Measurements from ENCODE around the gene MPST. TPM values are rescaled to one million over a fixed set of nuclear protein-coding genes. Genes with fewer than 3 reads are reported as not detected.

The MPST gene
- polyA plus RNA-seq, 4 donors, result 33.3 to 75.5 (median 46.1) TPM

DNA sequence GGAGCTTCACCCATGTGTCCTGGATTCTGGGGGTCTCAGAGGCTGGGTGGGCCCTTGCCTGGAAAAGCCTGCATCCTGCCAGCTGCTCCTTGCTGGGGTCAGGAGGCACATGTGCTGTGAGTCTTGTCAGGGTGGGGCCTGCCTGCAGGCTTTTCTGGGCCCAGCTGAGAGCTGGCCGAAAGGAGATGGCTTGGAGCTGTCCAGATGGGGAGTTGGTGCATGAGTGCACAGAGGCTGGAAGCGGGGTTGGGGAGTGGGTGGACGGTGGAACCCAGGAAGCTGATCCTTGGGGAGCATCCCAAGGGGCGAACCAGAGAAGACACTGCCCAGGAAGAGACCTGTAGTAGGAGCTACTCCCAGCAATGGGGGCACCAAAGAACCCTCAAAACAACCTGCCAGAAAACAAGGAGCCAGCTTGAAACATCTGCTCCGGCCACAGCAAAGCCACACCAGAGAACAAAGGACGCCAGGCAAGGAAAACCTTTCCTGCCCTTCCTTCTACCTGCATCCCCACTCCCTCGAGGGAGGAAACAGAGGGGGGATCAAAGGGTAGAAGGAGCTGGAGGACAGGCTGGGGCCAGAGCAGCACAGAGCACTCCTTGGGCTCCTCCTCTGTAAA, 23.8 kb downstream of the MPST start:
- DNase-seq (ENCODE audit: low read depth in 4 of 4, low spot score in 3 of 4), result no peak

DNA sequence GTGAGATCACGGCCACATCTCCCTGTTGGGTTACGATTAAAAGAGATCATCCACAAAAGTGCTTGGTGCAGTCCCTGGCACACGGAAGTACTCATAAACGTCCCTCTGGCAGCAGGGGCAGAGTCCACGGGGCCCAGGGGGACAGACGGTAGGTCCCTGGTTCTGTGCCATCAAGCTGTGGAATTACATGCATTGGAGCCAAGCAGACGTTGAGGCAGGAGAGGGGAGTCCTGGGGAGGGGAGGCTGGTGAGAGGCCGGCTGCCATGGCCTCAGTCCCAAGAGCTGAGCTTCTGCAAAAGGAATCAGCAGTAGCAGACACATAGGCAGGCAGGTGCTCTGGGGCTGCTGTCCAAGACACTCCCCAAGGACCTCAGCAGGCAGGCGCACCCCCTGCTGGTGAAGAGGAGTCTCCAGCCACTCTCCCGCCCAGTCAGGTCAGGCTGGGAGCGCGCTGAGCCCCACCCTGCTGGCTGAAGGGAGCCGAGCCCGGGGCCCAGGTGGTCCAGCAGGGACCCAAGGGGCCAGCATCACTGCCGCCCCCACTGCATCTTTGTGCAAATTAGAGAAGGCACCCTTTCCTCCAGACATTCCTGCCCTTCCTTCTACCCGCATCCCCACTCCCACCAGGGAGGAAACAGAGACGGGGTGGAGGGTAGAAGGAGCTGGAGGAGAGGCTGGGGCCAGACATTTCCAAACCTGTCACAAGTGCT, 24.4 kb downstream of the MPST start:
- DNase-seq (ENCODE audit: low read depth in 4 of 4, low spot score in 3 of 4), result no peak

DNA sequence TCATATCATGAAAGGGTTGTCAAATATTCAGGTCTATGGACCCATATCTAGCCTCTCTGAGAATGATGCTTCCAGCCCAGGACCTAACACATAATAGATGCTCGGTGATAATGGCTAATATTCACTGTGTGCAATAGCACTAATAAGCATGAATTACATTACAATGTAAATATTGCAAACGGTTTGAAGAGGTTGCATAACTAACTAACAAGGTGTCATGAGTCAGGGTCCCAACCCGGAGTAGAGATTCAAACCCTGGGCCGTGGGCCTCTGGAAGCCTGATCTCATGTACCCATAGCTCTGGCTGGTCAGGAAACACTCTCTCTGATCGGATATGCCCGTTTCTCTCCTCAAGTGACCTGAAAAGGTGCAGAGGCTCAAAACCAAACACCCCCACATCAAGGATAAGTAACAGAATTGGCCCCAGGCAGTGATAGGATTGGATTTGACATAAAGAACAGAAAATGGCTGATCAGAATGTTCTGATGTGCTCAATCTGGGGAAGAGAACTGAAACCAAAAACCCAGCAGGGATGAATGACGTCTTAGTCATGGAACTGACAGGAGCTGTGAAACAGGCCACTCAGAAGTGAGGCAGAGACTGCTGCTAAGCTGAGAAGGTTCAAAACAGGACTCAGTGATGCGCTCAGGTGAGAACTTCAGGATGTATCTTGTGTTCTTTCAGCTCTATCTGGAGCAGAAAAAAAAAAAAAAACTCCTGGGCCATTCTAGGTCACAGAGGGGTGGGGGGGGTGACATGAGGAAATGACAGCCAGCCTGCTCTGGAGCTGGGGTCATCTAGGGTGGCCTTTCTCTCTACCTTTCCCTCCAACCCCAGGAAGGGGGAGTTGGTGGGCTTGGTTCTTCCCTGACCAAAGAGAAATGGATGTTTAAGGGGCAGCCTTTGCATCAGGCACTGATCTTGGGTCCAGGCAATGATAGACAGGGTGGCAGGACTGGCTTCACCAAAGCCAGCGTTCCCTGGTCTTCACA, 25.4 kb downstream of the MPST start:
- DNase-seq (ENCODE audit: low read depth in 4 of 4, low spot score in 3 of 4), result no peak

DNA sequence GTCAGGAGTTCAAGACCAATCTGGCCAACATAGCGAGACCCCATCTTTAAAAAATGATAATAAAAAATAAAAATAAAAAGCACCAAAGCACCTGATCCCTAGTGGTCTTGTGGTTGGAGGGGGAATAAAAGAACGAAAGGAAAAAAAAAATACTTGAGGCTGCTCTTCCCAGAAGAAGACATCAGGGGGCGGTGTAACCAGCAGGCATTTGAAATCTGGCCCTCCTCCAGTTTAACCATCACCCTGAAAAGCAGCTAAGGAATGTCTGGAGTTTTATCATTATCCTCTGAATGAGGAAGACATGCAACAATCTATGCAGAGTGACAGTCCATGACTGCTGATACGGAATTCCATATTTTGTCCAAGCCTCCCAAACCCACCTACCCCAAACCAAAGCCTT, 26.4 kb downstream of the MPST start:
- DNase-seq (ENCODE audit: low read depth in 4 of 4, low spot score in 3 of 4), result no peak

DNA sequence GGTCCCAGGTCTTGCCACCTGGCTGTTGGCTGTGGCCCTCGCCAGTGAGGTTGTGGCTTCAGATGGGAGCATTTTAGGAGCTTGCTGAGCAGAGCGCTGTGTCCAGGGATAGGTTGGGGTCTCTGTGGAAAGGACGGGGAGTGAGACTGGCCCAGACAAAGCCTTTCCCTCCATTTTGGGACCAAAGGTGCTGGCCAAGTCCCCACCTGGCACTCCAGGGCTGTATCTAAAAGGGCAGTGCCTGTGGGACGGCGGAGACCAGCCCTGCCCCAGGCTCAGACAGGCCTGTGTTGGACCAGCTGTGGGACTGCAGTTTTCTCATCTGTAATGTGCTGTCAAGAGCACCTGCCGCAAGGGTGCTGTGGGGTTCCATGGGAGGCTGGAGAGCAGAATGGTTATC, 27.0 kb downstream of the MPST start:
- DNase-seq (ENCODE audit: low read depth in 4 of 4, low spot score in 3 of 4), result no peak

DNA sequence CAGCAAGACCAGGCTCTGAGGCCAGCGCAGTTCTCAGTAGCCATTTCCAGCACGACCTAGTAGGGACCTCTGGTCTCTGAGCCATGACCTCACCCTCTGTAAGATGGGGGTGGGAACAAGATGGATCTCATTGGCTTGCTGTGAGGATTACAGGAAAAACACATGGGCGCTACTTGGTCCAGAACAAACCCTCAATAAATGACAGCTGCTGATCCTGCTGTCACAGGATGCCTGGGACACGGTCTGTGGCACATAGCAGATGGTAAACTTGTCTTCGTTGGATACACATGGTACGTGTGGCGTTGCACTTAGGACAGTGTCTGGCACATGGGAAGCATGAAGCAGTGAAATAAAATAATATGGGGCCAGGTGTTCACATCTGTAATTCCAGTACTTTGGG, 27.5 kb downstream of the MPST start:
- no peak for DNase-seq (ENCODE audit: low read depth in 4 of 4, low spot score in 3 of 4)

GRCh38 chr22:37048133-37048532, 28.6 kb downstream of the MPST start:
- no peak for DNase-seq (ENCODE audit: low read depth in 4 of 4, low spot score in 3 of 4)

DNA sequence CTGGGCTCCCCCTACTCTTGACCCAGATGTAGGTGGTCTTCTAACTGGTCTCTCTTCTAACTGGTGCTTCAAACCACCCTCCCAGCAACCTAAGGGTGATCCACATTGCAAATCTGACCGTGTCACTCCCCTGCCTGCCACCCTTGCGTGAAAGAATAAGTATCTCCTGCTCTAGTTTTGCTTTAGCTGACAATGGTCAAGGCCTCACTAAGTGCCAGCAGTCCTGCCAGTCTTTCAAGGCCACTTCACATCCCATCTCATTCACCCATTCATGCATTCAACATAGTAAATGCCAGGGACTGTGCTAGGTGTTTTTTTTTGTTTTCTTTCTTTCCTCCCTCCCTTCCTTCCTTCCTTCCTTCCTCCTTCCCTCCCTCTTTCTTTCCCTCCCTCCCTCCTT, 29.7 kb downstream of the MPST start:
- no peak for DNase-seq (ENCODE audit: low read depth in 4 of 4, low spot score in 3 of 4)

DNA sequence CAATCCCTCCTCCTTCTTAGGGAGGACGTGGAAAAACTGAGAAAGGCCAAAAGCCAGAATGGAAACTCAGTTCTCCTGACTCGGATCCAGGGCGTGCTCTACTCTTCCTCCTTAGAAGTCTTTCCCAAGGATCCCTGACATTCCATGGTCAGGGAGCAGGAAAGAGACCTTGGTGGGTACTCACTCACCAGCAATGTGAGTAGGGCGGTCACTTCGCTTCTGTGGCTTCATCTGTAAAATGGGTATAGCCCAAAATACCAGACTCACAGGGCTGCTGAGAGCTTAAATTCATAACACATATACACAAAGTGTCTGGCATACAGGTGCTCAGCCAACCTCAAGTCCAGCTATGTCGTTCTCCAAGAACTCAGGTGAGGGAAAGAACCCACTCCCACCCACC, 31.4 kb downstream of the MPST start:
- DNase-seq (ENCODE audit: low read depth in 4 of 4, low spot score in 3 of 4), result no peak

DNA sequence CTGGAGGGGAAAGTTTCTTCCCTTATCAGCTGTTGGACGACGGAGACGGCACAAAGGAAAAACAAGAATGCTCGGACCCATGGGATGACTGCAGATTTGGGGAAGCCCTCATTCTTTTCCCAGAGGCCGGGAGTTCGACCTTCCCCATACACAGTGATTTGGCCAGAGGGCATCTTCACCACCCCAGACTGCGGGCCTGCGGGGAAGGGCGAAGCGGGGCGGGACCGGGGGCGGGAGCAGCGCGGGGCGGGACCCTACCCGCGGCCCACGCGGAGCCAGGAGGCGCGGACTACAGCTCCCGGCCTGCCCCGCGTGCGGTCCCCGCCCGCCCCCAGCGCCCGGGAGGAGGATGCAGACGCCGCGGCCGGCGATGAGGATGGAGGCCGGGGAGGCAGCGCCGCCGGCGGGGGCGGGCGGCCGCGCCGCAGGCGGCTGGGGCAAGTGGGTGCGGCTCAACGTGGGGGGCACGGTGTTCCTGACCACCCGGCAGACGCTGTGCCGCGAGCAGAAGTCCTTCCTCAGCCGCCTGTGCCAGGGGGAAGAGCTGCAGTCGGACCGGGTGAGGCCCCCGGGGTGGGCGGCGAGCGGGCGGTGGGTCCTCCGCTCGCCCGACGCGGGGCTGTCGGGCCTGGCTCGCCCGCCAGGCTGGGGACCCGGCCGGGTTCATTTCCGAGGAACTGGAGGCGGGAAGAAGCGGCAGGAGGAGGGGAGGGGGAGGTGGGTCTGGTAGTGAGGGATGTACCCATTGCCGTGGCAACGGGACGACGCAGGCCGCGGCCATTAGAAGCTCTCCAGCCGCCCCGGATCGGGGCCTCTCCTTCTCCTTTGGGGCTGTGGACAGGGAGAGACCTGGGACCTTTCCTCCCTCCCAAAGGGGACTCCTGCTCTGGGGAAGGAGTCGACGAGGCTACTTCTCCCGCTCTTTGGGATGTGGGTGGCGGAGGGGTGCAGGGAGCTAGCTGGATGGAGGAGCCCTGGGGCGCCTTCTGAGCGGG, 32.1 kb downstream of the MPST start, which contains the start of gene KCTD17:
Gene KCTD17, plus strand, starts transcription at position 352 of the 995 bp plus-strand sequence. Its CDS starts 19 bp downstream, at position 371.
- no peak for DNase-seq (ENCODE audit: low read depth in 4 of 4, low spot score in 3 of 4)

- DNase-seq (ENCODE audit: low read depth in 4 of 4, low spot score in 3 of 4), result no peak
Measured at GRCh38 chr22:37052386-37053309, 33.1 kb downstream of the MPST start.

GRCh38 chr22:37053310-37054055, 33.9 kb downstream of the MPST start:
- no peak for DNase-seq (ENCODE audit: low read depth in 4 of 4, low spot score in 3 of 4)

DNA sequence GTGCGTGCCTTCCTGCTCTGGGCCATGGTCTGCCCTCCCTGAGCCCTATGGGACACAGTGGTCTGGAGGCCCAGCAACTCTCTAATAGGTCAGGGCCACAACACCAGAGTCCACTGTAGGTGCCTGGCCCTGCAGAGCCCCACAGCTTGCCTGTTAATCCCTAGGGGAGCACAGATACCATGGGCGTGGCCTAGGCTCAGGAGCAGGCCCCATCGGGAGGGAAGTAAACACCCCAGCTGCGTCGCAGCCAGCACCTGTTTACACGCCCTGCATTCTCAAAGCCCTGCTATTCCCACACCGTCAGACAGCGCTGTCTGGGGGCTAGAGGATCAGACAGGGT, 34.5 kb downstream of the MPST start:
- no peak for DNase-seq (ENCODE audit: low read depth in 4 of 4, low spot score in 3 of 4)

DNA sequence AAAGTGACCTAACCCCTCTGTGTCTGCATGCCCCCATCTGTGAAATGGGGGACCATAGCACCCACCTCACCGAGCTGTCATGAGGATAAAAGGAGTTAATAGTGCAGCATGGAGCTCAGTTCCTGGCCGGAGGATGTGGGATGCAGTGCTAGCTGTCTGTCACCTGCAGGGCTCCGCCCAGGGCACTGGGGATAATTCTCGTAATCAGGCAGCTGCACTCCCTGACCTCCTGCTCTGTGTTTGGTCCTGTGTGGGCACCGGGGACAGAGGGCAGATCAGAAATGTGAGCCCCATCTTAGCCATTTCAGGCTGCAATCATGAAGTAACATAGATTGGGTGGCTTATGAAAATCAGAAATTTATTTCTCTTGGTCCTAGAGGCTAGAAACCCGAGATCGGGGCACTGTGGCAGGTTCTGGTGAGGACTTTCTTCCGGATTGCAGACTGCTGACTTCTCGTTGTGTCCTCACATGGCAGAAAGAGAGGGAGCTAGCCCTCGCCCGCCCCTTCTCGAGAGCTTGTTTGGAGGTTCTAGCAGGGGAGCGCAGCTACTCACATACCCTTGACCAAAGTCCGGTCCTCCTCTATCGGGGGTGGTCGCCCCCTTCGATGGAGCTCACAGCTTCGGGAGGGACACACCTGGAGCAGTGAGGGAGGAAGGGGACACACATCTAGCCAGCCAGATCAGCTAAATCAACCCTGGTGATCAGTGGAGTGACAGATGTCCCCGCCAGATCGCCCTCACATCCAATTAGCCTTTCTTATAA, 35.2 kb downstream of the MPST start:
- no peak for DNase-seq (ENCODE audit: low read depth in 4 of 4, low spot score in 3 of 4)

DNA sequence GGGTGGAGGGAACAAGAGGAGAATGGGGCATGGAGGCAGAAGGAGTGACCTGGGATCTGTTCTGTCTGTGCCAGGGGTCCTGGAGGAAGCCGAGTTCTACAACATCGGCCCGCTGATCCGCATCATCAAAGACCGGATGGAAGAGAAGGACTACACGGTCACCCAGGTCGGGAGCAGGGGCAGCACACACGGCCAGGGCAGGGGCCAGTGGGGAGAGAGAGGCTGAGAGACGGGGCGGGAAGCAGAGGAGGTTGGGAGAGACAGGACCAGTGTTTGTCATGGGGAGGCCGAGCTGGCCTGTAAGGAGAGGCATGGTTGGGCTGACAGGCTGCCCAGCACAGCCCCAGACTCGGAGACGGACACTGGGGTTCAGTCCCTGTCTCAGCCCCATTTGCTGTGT, 36.7 kb downstream of the MPST start:
- DNase-seq (ENCODE audit: low read depth in 4 of 4, low spot score in 3 of 4), result no peak

DNA sequence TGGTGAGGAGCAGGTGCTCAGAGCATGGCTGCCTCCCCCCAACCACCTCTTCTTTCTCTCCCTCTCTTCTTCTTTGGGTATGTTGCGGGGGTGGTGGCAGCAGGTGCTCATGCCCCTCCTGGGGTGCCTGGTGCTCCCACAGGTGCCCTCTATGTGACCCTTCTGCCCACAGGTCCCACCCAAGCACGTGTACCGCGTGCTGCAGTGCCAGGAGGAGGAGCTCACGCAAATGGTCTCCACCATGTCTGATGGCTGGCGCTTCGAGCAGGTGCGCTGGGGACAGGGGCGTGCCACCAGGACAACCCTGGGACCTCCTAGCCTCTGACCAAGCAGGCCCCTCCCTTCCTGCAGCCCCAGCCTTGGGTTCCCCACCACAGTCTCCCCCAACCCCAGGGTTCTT, 37.7 kb downstream of the MPST start:
- DNase-seq (ENCODE audit: low read depth in 4 of 4, low spot score in 3 of 4), result no peak

- DNase-seq (ENCODE audit: low read depth in 4 of 4, low spot score in 3 of 4), result no peak
Measured at GRCh38 chr22:37057796-37058510, 38.4 kb downstream of the MPST start.

Measured in left renal pelvis (tissue), 4 donors.